ENCODE data around the gene CDK14.

Gene CDK14

GRCh38 chr7:91093181-91093580 is 497.1 kb downstream of the CDK14 start:
- DNase-seq (ENCODE audit: low read depth in 2 of 2) = no peak

GRCh38 chr7:91098566-91098965 is 502.4 kb downstream of the CDK14 start:
- DNase-seq (ENCODE audit: low read depth in 2 of 2) = no peak

- DNase-seq (ENCODE audit: low read depth in 2 of 2) = no peak
These were observed 507.2 kb downstream of the CDK14 start for GRCh38 chr7:91103363-91103762.

GRCh38 chr7:91107460-91107859 is 511.3 kb downstream of the CDK14 start:
- DNase-seq (ENCODE audit: low read depth in 2 of 2) = no peak

- no peak for DNase-seq (ENCODE audit: low read depth in 2 of 2)
These were observed 513.1 kb downstream of the CDK14 start for GRCh38 chr7:91109200-91109599.

- no peak for DNase-seq (ENCODE audit: low read depth in 2 of 2)
These were observed 516.8 kb downstream of the CDK14 start for GRCh38 chr7:91112902-91113341.

GRCh38 chr7:91114232-91114631 is 518.1 kb downstream of the CDK14 start:
- DNase-seq (ENCODE audit: low read depth in 2 of 2) = no peak

GRCh38 chr7:91126762-91127161 is 530.6 kb downstream of the CDK14 start:
- no peak for DNase-seq (ENCODE audit: low read depth in 2 of 2)

- no peak for DNase-seq (ENCODE audit: low read depth in 2 of 2)
These were observed 531.2 kb downstream of the CDK14 start for GRCh38 chr7:91127325-91127724.

- no peak for DNase-seq (ENCODE audit: low read depth in 2 of 2)
These were observed 531.8 kb downstream of the CDK14 start for GRCh38 chr7:91127959-91128358.

- DNase-seq (ENCODE audit: low read depth in 2 of 2) = no peak
These were observed 532.7 kb downstream of the CDK14 start for GRCh38 chr7:91128683-91129348.

GRCh38 chr7:91135300-91135699 is 539.2 kb downstream of the CDK14 start:
- DNase-seq (ENCODE audit: low read depth in 2 of 2) = no peak

- DNase-seq (ENCODE audit: low read depth in 2 of 2) = no peak
These were observed 539.7 kb downstream of the CDK14 start for GRCh38 chr7:91135703-91136430.

GRCh38 chr7:91137153-91137787 is 541.1 kb downstream of the CDK14 start:
- DNase-seq (ENCODE audit: low read depth in 2 of 2) = no peak

GRCh38 chr7:91137788-91138368 is 541.8 kb downstream of the CDK14 start:
- no peak for DNase-seq (ENCODE audit: low read depth in 2 of 2)

- no peak for DNase-seq (ENCODE audit: low read depth in 2 of 2)
These were observed 544.2 kb downstream of the CDK14 start for GRCh38 chr7:91140286-91140685.

GRCh38 chr7:91140982-91141381 is 544.9 kb downstream of the CDK14 start:
- no peak for DNase-seq (ENCODE audit: low read depth in 2 of 2)

- DNase-seq (ENCODE audit: low read depth in 2 of 2) = no peak
These were observed 546.6 kb downstream of the CDK14 start for GRCh38 chr7:91142743-91143142.

GRCh38 chr7:91149341-91150246 is 553.5 kb downstream of the CDK14 start:
- no peak for DNase-seq (ENCODE audit: low read depth in 2 of 2)

- DNase-seq (ENCODE audit: low read depth in 2 of 2) = no peak
These were observed 555.8 kb downstream of the CDK14 start for GRCh38 chr7:91151916-91152315.

All from stimulated activated CD8-positive, alpha-beta memory T cell treated with anti-CD3 and anti-CD28 coated beads, Interleukin-2, amount 100 ng/mL, for 48 hours (primary cell).